WTC11 (cell line): ENCODE results near the gene SIGLEC7. TPM values are rescaled to one million over a fixed set of nuclear protein-coding genes. Genes with fewer than 3 reads are reported as not detected.

Experiments
- ATF1 ChIP-seq: sonication (generic); formaldehyde crosslinking; IDR thresholded peaks from 2 replicates; pipeline ENCODE4 v1.8.1; 2023; ENCODE audit warnings: mild to moderate bottlenecking, moderate library complexity, missing genetic modification reagents
- ELF4 ChIP-seq: sonication (generic); formaldehyde crosslinking; IDR thresholded peaks from 2 replicates; pipeline ENCODE4 v1.8.1; 2022; ENCODE audit warnings: low read depth, mild to moderate bottlenecking, moderate library complexity, missing genetic modification reagents
- EMX1 ChIP-seq: fragments of 250-450 bp; sonication (Bioruptor Pico); IDR thresholded peaks from 2 replicates; pipeline ENCODE4 v1.8.0; 2021; ENCODE audit warnings: mild to moderate bottlenecking
- ETV6 ChIP-seq: sonication (generic); formaldehyde crosslinking; IDR thresholded peaks from 2 replicates; pipeline ENCODE4 v1.8.1; 2022; ENCODE audit warnings: mild to moderate bottlenecking, missing genetic modification reagents
- FOXJ3 ChIP-seq: sonication (generic); formaldehyde crosslinking; IDR thresholded peaks from 2 replicates; pipeline ENCODE4 v1.9.0; 2021; ENCODE audit warnings: missing genetic modification reagents, mild to moderate bottlenecking, borderline replicate concordance
- GABPB1 ChIP-seq: sonication (generic); formaldehyde crosslinking; IDR thresholded peaks from 2 replicates; pipeline ENCODE4 v1.8.1; 2023; ENCODE audit warnings: mild to moderate bottlenecking, missing genetic modification reagents
- KAT7 ChIP-seq: sonication (generic); formaldehyde crosslinking; IDR thresholded peaks from 2 replicates; pipeline ENCODE4 v1.8.1; 2023; ENCODE audit warnings: missing genetic modification reagents, mild to moderate bottlenecking, borderline replicate concordance
- MXD4 ChIP-seq: fragments of 250-450 bp; sonication (Bioruptor Pico); IDR thresholded peaks from 2 replicates; pipeline ENCODE4 v1.8.0; 2021; ENCODE audit warnings: mild to moderate bottlenecking, moderate library complexity, borderline replicate concordance
- TEAD1 ChIP-seq: sonication (generic); formaldehyde crosslinking; IDR thresholded peaks from 2 replicates; pipeline ENCODE4 v1.8.0; 2022; ENCODE audit warnings: mild to moderate bottlenecking, missing genetic modification reagents
- TP53 ChIP-seq: sonication (generic); formaldehyde crosslinking; IDR thresholded peaks from 2 replicates; pipeline ENCODE4 v1.8.1; 2023; ENCODE audit warnings: mild to moderate bottlenecking, missing genetic modification reagents
- ZNF219 ChIP-seq: sonication (generic); formaldehyde crosslinking; IDR thresholded peaks from 2 replicates; pipeline ENCODE4 v1.8.0; 2023; ENCODE audit warnings: missing genetic modification reagents, mild to moderate bottlenecking, borderline replicate concordance
- ZNF232 ChIP-seq: sonication (generic); formaldehyde crosslinking; IDR thresholded peaks from 2 replicates; pipeline ENCODE4 v1.8.0; 2022; ENCODE audit warnings: mild to moderate bottlenecking, missing genetic modification reagents
- ZNF423 ChIP-seq: fragments of 250-450 bp; sonication (Bioruptor Pico); IDR thresholded peaks from 2 replicates; pipeline ENCODE4 v2.1.2; 2022; ENCODE audit warnings: mild to moderate bottlenecking, moderate library complexity
- total RNA-seq: library from RNA; stranded (reverse); gene quantifications from 3 replicates; pipeline ENCODE4 v1.2.3, GENCODE V29; 2021
- TF ChIP-seq, protein P1 (sequence below): sonication (generic); formaldehyde crosslinking; IDR thresholded peaks from 2 replicates; pipeline ENCODE4 v1.8.1; 2023; ENCODE audit warnings: mild to moderate bottlenecking, missing genetic modification reagents
- TF ChIP-seq, protein P2 (sequence below): sonication (generic); formaldehyde crosslinking; IDR thresholded peaks from 2 replicates; pipeline ENCODE4 v1.8.0; 2023; ENCODE audit warnings: missing genetic modification reagents
- TF ChIP-seq, protein P3 (sequence below): sonication (generic); formaldehyde crosslinking; IDR thresholded peaks from 2 replicates; pipeline ENCODE4 v1.8.0; 2023; ENCODE audit warnings: missing genetic modification reagents, mild to moderate bottlenecking, borderline replicate concordance
- TF ChIP-seq, protein P4 (sequence below): fragments of 250-450 bp; sonication (Bioruptor Pico); IDR thresholded peaks from 2 replicates; pipeline ENCODE4 v2.1.2; 2022; ENCODE audit warnings: mild to moderate bottlenecking, moderate library complexity
- TF ChIP-seq, protein P5 (sequence below): sonication (generic); formaldehyde crosslinking; IDR thresholded peaks from 2 replicates; pipeline ENCODE4 v1.8.0; 2022; ENCODE audit warnings: missing genetic modification reagents

The SIGLEC7 gene
- total RNA-seq, 1 experiment from 2014 or later: not detected

DNA sequence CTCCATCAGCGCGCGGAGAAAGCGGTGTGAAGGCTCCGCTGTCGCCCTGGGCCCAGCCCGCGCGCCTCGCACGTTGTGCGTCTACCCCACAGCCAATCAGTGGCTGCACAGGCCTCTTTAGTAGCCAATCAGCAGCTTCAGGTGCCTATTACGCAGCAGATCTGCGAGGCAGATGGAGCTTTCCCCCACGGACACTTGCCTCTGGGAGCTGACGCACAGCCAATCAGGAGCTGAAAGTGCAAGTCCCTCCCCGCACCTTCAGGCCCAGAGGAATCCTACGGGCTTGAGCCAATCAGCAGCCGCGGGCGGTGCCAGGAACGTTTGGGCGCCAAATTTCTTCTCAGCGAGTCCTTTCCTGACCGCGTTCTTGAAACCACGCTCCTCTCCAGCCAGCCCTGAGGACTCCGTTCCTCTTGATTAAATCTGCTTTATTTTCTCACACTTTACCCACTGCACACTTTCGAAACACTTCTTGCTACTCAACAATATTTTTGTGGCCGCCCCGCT is 39.9 kb downstream of the SIGLEC7 start (continued):
- TF ChIP-seq, protein P1, sequence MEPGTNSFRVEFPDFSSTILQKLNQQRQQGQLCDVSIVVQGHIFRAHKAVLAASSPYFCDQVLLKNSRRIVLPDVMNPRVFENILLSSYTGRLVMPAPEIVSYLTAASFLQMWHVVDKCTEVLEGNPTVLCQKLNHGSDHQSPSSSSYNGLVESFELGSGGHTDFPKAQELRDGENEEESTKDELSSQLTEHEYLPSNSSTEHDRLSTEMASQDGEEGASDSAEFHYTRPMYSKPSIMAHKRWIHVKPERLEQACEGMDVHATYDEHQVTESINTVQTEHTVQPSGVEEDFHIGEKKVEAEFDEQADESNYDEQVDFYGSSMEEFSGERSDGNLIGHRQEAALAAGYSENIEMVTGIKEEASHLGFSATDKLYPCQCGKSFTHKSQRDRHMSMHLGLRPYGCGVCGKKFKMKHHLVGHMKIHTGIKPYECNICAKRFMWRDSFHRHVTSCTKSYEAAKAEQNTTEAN (CRISPR knock-in tag): peak; percentile 85; the same call in 1 of the 2 replicates
- TF ChIP-seq FOXJ3 (CRISPR knock-in tag) (no peak), ATF1 (CRISPR knock-in tag) (peak; percentile 67; the same call in 1 of the 2 replicates), EMX1 (no peak), ZNF423 (CRISPR knock-in tag) (no peak), ELF4 (CRISPR knock-in tag) (peak; percentile 50; the same call in 1 of the 2 replicates), KAT7 (CRISPR knock-in tag) (no peak), MXD4 (CRISPR knock-in tag) (no peak), ZNF219 (CRISPR knock-in tag) (no peak), TP53 (CRISPR knock-in tag) (peak; percentile 83), ZNF232 (CRISPR knock-in tag) (peak; percentile 36; the same call in 1 of the 2 replicates), GABPB1 (CRISPR knock-in tag) (no peak), ETV6 (CRISPR knock-in tag) (peak; percentile 65; the same call in 1 of the 2 replicates), TEAD1 (peak; percentile 84)
- TF ChIP-seq, protein P2, sequence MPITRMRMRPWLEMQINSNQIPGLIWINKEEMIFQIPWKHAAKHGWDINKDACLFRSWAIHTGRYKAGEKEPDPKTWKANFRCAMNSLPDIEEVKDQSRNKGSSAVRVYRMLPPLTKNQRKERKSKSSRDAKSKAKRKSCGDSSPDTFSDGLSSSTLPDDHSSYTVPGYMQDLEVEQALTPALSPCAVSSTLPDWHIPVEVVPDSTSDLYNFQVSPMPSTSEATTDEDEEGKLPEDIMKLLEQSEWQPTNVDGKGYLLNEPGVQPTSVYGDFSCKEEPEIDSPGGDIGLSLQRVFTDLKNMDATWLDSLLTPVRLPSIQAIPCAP (CRISPR knock-in tag): peak; percentile 91
- TF ChIP-seq, protein P3, sequence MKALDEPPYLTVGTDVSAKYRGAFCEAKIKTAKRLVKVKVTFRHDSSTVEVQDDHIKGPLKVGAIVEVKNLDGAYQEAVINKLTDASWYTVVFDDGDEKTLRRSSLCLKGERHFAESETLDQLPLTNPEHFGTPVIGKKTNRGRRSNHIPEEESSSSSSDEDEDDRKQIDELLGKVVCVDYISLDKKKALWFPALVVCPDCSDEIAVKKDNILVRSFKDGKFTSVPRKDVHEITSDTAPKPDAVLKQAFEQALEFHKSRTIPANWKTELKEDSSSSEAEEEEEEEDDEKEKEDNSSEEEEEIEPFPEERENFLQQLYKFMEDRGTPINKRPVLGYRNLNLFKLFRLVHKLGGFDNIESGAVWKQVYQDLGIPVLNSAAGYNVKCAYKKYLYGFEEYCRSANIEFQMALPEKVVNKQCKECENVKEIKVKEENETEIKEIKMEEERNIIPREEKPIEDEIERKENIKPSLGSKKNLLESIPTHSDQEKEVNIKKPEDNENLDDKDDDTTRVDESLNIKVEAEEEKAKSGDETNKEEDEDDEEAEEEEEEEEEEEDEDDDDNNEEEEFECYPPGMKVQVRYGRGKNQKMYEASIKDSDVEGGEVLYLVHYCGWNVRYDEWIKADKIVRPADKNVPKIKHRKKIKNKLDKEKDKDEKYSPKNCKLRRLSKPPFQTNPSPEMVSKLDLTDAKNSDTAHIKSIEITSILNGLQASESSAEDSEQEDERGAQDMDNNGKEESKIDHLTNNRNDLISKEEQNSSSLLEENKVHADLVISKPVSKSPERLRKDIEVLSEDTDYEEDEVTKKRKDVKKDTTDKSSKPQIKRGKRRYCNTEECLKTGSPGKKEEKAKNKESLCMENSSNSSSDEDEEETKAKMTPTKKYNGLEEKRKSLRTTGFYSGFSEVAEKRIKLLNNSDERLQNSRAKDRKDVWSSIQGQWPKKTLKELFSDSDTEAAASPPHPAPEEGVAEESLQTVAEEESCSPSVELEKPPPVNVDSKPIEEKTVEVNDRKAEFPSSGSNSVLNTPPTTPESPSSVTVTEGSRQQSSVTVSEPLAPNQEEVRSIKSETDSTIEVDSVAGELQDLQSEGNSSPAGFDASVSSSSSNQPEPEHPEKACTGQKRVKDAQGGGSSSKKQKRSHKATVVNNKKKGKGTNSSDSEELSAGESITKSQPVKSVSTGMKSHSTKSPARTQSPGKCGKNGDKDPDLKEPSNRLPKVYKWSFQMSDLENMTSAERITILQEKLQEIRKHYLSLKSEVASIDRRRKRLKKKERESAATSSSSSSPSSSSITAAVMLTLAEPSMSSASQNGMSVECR: no peak
- TF ChIP-seq, protein P4, sequence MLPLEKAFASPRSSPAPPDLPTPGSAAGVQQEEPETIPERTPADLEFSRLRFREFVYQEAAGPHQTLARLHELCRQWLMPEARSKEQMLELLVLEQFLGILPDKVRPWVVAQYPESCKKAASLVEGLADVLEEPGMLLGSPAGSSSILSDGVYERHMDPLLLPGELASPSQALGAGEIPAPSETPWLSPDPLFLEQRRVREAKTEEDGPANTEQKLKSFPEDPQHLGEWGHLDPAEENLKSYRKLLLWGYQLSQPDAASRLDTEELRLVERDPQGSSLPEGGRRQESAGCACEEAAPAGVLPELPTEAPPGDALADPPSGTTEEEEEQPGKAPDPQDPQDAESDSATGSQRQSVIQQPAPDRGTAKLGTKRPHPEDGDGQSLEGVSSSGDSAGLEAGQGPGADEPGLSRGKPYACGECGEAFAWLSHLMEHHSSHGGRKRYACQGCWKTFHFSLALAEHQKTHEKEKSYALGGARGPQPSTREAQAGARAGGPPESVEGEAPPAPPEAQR: no peak
- TF ChIP-seq, protein P5, sequence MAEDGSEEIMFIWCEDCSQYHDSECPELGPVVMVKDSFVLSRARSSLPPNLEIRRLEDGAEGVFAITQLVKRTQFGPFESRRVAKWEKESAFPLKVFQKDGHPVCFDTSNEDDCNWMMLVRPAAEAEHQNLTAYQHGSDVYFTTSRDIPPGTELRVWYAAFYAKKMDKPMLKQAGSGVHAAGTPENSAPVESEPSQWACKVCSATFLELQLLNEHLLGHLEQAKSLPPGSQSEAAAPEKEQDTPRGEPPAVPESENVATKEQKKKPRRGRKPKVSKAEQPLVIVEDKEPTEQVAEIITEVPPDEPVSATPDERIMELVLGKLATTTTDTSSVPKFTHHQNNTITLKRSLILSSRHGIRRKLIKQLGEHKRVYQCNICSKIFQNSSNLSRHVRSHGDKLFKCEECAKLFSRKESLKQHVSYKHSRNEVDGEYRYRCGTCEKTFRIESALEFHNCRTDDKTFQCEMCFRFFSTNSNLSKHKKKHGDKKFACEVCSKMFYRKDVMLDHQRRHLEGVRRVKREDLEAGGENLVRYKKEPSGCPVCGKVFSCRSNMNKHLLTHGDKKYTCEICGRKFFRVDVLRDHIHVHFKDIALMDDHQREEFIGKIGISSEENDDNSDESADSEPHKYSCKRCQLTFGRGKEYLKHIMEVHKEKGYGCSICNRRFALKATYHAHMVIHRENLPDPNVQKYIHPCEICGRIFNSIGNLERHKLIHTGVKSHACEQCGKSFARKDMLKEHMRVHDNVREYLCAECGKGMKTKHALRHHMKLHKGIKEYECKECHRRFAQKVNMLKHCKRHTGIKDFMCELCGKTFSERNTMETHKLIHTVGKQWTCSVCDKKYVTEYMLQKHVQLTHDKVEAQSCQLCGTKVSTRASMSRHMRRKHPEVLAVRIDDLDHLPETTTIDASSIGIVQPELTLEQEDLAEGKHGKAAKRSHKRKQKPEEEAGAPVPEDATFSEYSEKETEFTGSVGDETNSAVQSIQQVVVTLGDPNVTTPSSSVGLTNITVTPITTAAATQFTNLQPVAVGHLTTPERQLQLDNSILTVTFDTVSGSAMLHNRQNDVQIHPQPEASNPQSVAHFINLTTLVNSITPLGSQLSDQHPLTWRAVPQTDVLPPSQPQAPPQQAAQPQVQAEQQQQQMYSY (CRISPR knock-in tag): peak; percentile 72; the same call in 1 of the 2 replicates
- TF ChIP-seq, all 79 proteins: peak for 31
